ENCODE results near the gene FHIT. TPM values are rescaled to one million over a fixed set of nuclear protein-coding genes. Genes with fewer than 3 reads are reported as not detected.

FHIT gene
- total and polyA plus RNA-seq, 2 of the 4 experiments (the other 2 are of a cell fraction): 0.07 TPM; not detected in 1

- H3K36me3 ChIP-seq (ENCODE audit: control insufficient read depth, insufficient read depth, low read length): no peaks in the 10 kb centered on the region
- no peaks in the 10 kb centered on the region for H4K20me1 ChIP-seq (ENCODE audit: insufficient read depth, low read length)
- H2AK5ac ChIP-seq (ENCODE audit: low read depth, low read length): no peak overlapping the region
- no peaks in the 10 kb centered on the region for H3K4me1 ChIP-seq (ENCODE audit: control insufficient read depth, insufficient read depth, low read length)
- H4K91ac ChIP-seq (ENCODE audit: insufficient read depth, low read depth, low read length): no peak overlapping the region
- no peak overlapping the region for H3K18ac ChIP-seq (ENCODE audit: low read depth, low read length)
- H4K5ac ChIP-seq (ENCODE audit: low read depth, low read length): no peak overlapping the region
- dilution Hi-C loops (cut with HindIII; ENCODE audit: low sequenced_read_pairs, unreplicated experiment) (no loop called here), intact Hi-C loops (cut with micrococcal nuclease) (no loop called here), in situ Hi-C loops (cut with MboI; ENCODE audit: low sequenced_read_pairs) (no loop called here)
- no peaks in the 10 kb centered on the region for H3K79me1 ChIP-seq (ENCODE audit: low read depth in 1 of 2, low read length in 2 of 2)
- H2BK15ac ChIP-seq (ENCODE audit: low read depth, low read length): no peak overlapping the region
- no peak overlapping the region for H4K8ac ChIP-seq (ENCODE audit: low read depth in 2 of 2, low read length in 2 of 2)
- no peak overlapping the region for H3K4me2 ChIP-seq (ENCODE audit: low read depth, low read length)
- H2AK9ac ChIP-seq (replicated peaks; ENCODE audit: low read depth, low read length, poor library complexity): no peak overlapping the region
- no peak overlapping the region for H3K56ac ChIP-seq (ENCODE audit: extremely low read depth, insufficient read depth, low read length)
- no peak for TF ChIP-seq SMC3 (IDR thresholded peaks at IDR 0.05; ENCODE audit: low read depth, low read length)
- TF ChIP-seq FOS (IDR thresholded peaks at IDR 0.05; ENCODE audit: low read depth, low read length): no peak
- TF ChIP-seq MXI1 (IDR thresholded peaks at IDR 0.05; ENCODE audit: borderline replicate concordance, low read depth, low read length): no peak
- TF ChIP-seq USF2 (IDR thresholded peaks at IDR 0.05; ENCODE audit: low read depth, low read length): no peak
- TF ChIP-seq MAZ (IDR thresholded peaks at IDR 0.05; ENCODE audit: borderline replicate concordance, low read depth, low read length): no peak
- no peak for TF ChIP-seq MAFK (IDR thresholded peaks at IDR 0.05; ENCODE audit: low read depth, low read length)
- TF ChIP-seq RCOR1 (IDR thresholded peaks at IDR 0.05; ENCODE audit: insufficient replicate concordance, low read length): no peak
- no peak for TF ChIP-seq POLR2A (IDR thresholded peaks at IDR 0.05; ENCODE audit: low read depth, low read length)
- TF ChIP-seq BHLHE40 (IDR thresholded peaks at IDR 0.05; ENCODE audit: low read depth, low read length): no peak
- TF ChIP-seq, protein P1, sequence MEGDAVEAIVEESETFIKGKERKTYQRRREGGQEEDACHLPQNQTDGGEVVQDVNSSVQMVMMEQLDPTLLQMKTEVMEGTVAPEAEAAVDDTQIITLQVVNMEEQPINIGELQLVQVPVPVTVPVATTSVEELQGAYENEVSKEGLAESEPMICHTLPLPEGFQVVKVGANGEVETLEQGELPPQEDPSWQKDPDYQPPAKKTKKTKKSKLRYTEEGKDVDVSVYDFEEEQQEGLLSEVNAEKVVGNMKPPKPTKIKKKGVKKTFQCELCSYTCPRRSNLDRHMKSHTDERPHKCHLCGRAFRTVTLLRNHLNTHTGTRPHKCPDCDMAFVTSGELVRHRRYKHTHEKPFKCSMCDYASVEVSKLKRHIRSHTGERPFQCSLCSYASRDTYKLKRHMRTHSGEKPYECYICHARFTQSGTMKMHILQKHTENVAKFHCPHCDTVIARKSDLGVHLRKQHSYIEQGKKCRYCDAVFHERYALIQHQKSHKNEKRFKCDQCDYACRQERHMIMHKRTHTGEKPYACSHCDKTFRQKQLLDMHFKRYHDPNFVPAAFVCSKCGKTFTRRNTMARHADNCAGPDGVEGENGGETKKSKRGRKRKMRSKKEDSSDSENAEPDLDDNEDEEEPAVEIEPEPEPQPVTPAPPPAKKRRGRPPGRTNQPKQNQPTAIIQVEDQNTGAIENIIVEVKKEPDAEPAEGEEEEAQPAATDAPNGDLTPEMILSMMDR (conservative IDR thresholded peaks at IDR 0.05; ENCODE audit: low read depth, low read length): no peak
- no peak for TF ChIP-seq RFX5 (IDR thresholded peaks at IDR 0.05; ENCODE audit: low read depth, low read length)
- TF ChIP-seq ELK1 (IDR thresholded peaks at IDR 0.05; ENCODE audit: borderline replicate concordance, low read depth, low read length): no peak
- no peak for TF ChIP-seq CHD1 (IDR thresholded peaks at IDR 0.05; ENCODE audit: low read depth, low read length)
- TF ChIP-seq NFE2L2 (IDR thresholded peaks at IDR 0.05; ENCODE audit: low read depth, low read length): no peak
- no peak for TF ChIP-seq RAD21 (IDR thresholded peaks at IDR 0.05; ENCODE audit: low read length)
- no peak for TF ChIP-seq CEBPB (IDR thresholded peaks at IDR 0.05; ENCODE audit: low read depth, low read length)
- no peak for ATAC-seq (ENCODE audit: low read depth)
- H3K4ac ChIP-seq (ENCODE audit: low read depth, low read length): no peak overlapping the region
- H3K27ac ChIP-seq (ENCODE audit: insufficient read depth, low read length): no peak overlapping the region
- WGBS, 2 experiments (ENCODE audit: extremely low coverage in 2 of 2, insufficient read length in 1 of 2): no CpG with 5 or more reads among the region's 3 CpGs
- H2BK5ac ChIP-seq (ENCODE audit: low read depth, low read length, poor library complexity, severe bottlenecking): no peak overlapping the region
- no peaks in the 10 kb centered on the region for H3K9me1 ChIP-seq (ENCODE audit: insufficient read depth, low read length)
- H3K14ac ChIP-seq (replicated peaks; ENCODE audit: low read depth, low read length): no peak overlapping the region
- no peak overlapping the region for H3K4me3 ChIP-seq (ENCODE audit: insufficient read depth, low read depth, low read length)
- no peak overlapping the region for H2AFZ ChIP-seq (replicated peaks; ENCODE audit: low read length, poor library complexity)
- H3K23ac ChIP-seq (ENCODE audit: low read depth, low read length): no peak overlapping the region
- no peak overlapping the region for H2BK20ac ChIP-seq (ENCODE audit: low read depth, low read length)
- H3K9ac ChIP-seq (ENCODE audit: low read depth, low read length): no peak overlapping the region
- BruUV-seq (replicated peaks): no TSS peak
- DNase-seq: no peak
- H3K9me3 ChIP-seq (ENCODE audit: control insufficient read depth, insufficient read depth, low read length): no peaks in the 10 kb centered on the region
- no peaks in the 10 kb centered on the region for H3K27me3 ChIP-seq (ENCODE audit: control insufficient read depth, insufficient read depth, low read length)
- ChIA-PET POLR2A (ENCODE audit: unreplicated experiment) (no interaction called here), CTCF (no interaction called here)
- no peak overlapping the region for H2BK120ac ChIP-seq (ENCODE audit: low read depth, low read length)
Measured at GRCh38 chr3:60185161-60185560, 1066.1 kb downstream of the FHIT start.
